Neural cell (in vitro differentiated cells): ENCODE measurements around the gene OR2T1. TPM values are rescaled to one million over a fixed set of nuclear protein-coding genes. Genes with fewer than 3 reads are reported as not detected.

Experiments
- H2AFZ ChIP-seq: fragments of 200-600, 300-800 bp; sonication (generic), shearing (Covaris generic); 2 replicates; pipeline ENCODE4 v1.6.0; 2014; ENCODE audit warnings: low read depth, mild to moderate bottlenecking, antibody characterized with exemption, low read length, moderate library complexity
- H3F3A ChIP-seq: fragments of 200-600 bp; shearing (Covaris generic); 2 replicates; pipeline ENCODE4 v1.6.1; 2016; ENCODE audit warnings: mild to moderate bottlenecking, moderate library complexity, mixed read lengths, antibody characterized with exemption, low read length; ENCODE audit not compliant: insufficient read depth, poor library complexity, severe bottlenecking
- H3K27ac ChIP-seq: fragments of 200-600, 300-800 bp; sonication (generic), shearing (Covaris generic); 2 replicates; pipeline ENCODE4 v1.5.1; 2014; ENCODE audit warnings: mild to moderate bottlenecking, low read length, moderate library complexity
- H3K27me3 ChIP-seq: fragments of 300-800, 200-600 bp; sonication (generic), shearing (Covaris generic); 2 replicates; pipeline ENCODE4 v1.6.0; 2014; ENCODE audit warnings: mild to moderate bottlenecking, low read depth, low read length, moderate library complexity; ENCODE audit not compliant: insufficient read depth
- H3K36me3 ChIP-seq: fragments of 300-800, 200-600 bp; sonication (generic), shearing (Covaris generic); 2 replicates; pipeline ENCODE4 v1.5.1; 2014; ENCODE audit warnings: mild to moderate bottlenecking, antibody characterized with exemption, low read length, moderate library complexity; ENCODE audit not compliant: insufficient read depth
- H3K4me2 ChIP-seq: fragments of 300-800, 200-600 bp; sonication (generic), shearing (Covaris generic); 2 replicates; pipeline ENCODE4 v1.6.0; 2014; ENCODE audit warnings: mild to moderate bottlenecking, low read length
- H3K4me3 ChIP-seq: fragments of 300-800, 200-600 bp; sonication (generic), shearing (Covaris generic); 2 replicates; pipeline ENCODE4 v1.5.1; 2014; ENCODE audit warnings: mild to moderate bottlenecking, low read length, moderate library complexity
- H3K79me2 ChIP-seq: fragments of 200-600 bp; shearing (Covaris generic); replicated peaks from 2 replicates; pipeline ENCODE4 v1.6.0; 2014; ENCODE audit warnings: mild to moderate bottlenecking, low read length, moderate library complexity; ENCODE audit not compliant: insufficient read depth
- H3K9ac ChIP-seq: fragments of 300-800, 200-600 bp; sonication (generic), shearing (Covaris generic); 2 replicates; pipeline ENCODE4 v1.6.1; 2016; ENCODE audit warnings: mild to moderate bottlenecking, low read length, mixed read lengths
- H3K9me2 ChIP-seq: fragments of 200-600 bp; shearing (Covaris generic); 2 replicates; pipeline ENCODE4 v1.6.1; 2016; ENCODE audit warnings: mild to moderate bottlenecking, low read length, mixed read lengths; ENCODE audit not compliant: insufficient read depth
- H3K9me3 ChIP-seq: fragments of 200-600, 300-800 bp; sonication (generic), shearing (Covaris generic); 2 replicates; pipeline ENCODE4 v1.6.1; 2016; ENCODE audit warnings: mild to moderate bottlenecking, mixed run types, low read length, moderate library complexity, mixed read lengths
- H4K20me1 ChIP-seq: fragments of 200-600 bp; shearing (Covaris generic); 2 replicates; pipeline ENCODE4 v1.6.1; 2016; ENCODE audit warnings: mild to moderate bottlenecking, mixed run types; ENCODE audit not compliant: insufficient read depth
- CTCF ChIP-seq: fragments of 450-650 bp; IDR thresholded peaks from 2 replicates; pipeline ENCODE4 v1.5.1; 2014; ENCODE audit warnings: antibody characterized with exemption, mild to moderate bottlenecking, moderate library complexity; ENCODE audit not compliant: poor library complexity, severe bottlenecking
- EP300 ChIP-seq: fragments of 450-650 bp; conservative IDR thresholded peaks from 2 replicates; pipeline ENCODE4 v1.6.1; 2014; ENCODE audit warnings: antibody characterized with exemption, mild to moderate bottlenecking, moderate library complexity; ENCODE audit not compliant: poor library complexity, severe bottlenecking
- EZH2 ChIP-seq: fragments of 200-600, 300-800 bp; shearing (Covaris generic), sonication (generic); IDR thresholded peaks from 2 replicates; pipeline ENCODE4 v1.6.1; 2014; ENCODE audit warnings: antibody characterized with exemption, low read length, borderline replicate concordance, mild to moderate bottlenecking; ENCODE audit not compliant: insufficient read depth, poor library complexity, severe bottlenecking
- MXI1 ChIP-seq: fragments of 450-650 bp; conservative IDR thresholded peaks from 2 replicates; pipeline ENCODE4 v1.6.1; 2014; ENCODE audit warnings: antibody characterized with exemption, mild to moderate bottlenecking; ENCODE audit not compliant: poor library complexity, severe bottlenecking
- POLR2AphosphoS5 ChIP-seq: IDR thresholded peaks from 2 replicates; pipeline ENCODE4 v1.6.1; 2012
- RAD21 ChIP-seq: fragments of 450-650 bp; conservative IDR thresholded peaks from 2 replicates; pipeline ENCODE4 v1.6.1; 2014; ENCODE audit warnings: antibody characterized with exemption, mild to moderate bottlenecking, moderate library complexity
- REST ChIP-seq: IDR thresholded peaks from 2 replicates; pipeline ENCODE4 v1.6.1; 2012; ENCODE audit warnings: borderline replicate concordance
- SMC3 ChIP-seq: fragments of 450-650 bp; conservative IDR thresholded peaks from 2 replicates; pipeline ENCODE4 v1.6.1; 2014; ENCODE audit warnings: antibody characterized with exemption, mild to moderate bottlenecking, moderate library complexity; ENCODE audit not compliant: poor library complexity
- polyA plus RNA-seq: library from polyadenylated mRNA; depleted of rRNA; stranded (reverse); fragments of >200 nt; gene quantifications from 2 replicates; pipeline ENCODE4 v1.2.3, GENCODE V29; 2014

The OR2T1 gene
- polyA plus RNA-seq, 1 donor from 2014 or later = not detected

- H3K27ac ChIP-seq = no peak overlapping the region
- no peaks in the 10 kb centered on the region for H3K9me3 ChIP-seq
- no peaks in the 10 kb centered on the region for H3K27me3 ChIP-seq
- H3K9ac ChIP-seq = no peak overlapping the region
- H3F3A ChIP-seq = no peaks in the 10 kb centered on the region
- no peaks in the 10 kb centered on the region for H3K9me2 ChIP-seq
- no peak overlapping the region for H2AFZ ChIP-seq
- no peaks in the 10 kb centered on the region for H4K20me1 ChIP-seq
- H3K79me2 ChIP-seq = no peaks in the 10 kb centered on the region
- TF ChIP-seq EZH2 (no peak), POLR2AphosphoS5 (no peak), SMC3 (no peak), REST (no peak), CTCF (no peak), MXI1 (no peak), RAD21 (no peak)
- H3K4me2 ChIP-seq = no peak overlapping the region
- H3K4me3 ChIP-seq = no peak overlapping the region
- no peaks in the 10 kb centered on the region for H3K36me3 ChIP-seq
These were observed 30.5 kb upstream of the OR2T1 start for GRCh38 chr1:248372394-248372793.

GRCh38 chr1:248373761-248374160 lies 29.1 kb upstream of the OR2T1 start:
- no peaks in the 10 kb centered on the region for H3K9me3 ChIP-seq
- H3K27me3 ChIP-seq = no peaks in the 10 kb centered on the region
- no peak overlapping the region for H2AFZ ChIP-seq
- TF ChIP-seq EZH2 (no peak), EP300 (no peak), REST (no peak), POLR2AphosphoS5 (no peak), MXI1 (no peak), RAD21 (no peak), CTCF (no peak), SMC3 (no peak)
- no peak overlapping the region for H3K9ac ChIP-seq
- H3K4me3 ChIP-seq = no peak overlapping the region
- H3K79me2 ChIP-seq = no peaks in the 10 kb centered on the region
- no peaks in the 10 kb centered on the region for H3K36me3 ChIP-seq
- H3K27ac ChIP-seq = no peak overlapping the region
- no peaks in the 10 kb centered on the region for H4K20me1 ChIP-seq
- H3K4me2 ChIP-seq = no peak overlapping the region
- no peaks in the 10 kb centered on the region for H3F3A ChIP-seq
- no peaks in the 10 kb centered on the region for H3K9me2 ChIP-seq
